NCI-H1105 (cell line): ENCODE data around the gene PIGH.
"Not testable (repeated sequence)": the region's sequence is repeated elsewhere in the genome, so short reads cannot be mapped to it uniquely, and the experiment has no call there.

Experiments
- DNase-seq: peaks from one replicate; lab custom pipeline; 2025; lab: John Stamatoyannopoulos, UW

PIGH gene

DNA sequence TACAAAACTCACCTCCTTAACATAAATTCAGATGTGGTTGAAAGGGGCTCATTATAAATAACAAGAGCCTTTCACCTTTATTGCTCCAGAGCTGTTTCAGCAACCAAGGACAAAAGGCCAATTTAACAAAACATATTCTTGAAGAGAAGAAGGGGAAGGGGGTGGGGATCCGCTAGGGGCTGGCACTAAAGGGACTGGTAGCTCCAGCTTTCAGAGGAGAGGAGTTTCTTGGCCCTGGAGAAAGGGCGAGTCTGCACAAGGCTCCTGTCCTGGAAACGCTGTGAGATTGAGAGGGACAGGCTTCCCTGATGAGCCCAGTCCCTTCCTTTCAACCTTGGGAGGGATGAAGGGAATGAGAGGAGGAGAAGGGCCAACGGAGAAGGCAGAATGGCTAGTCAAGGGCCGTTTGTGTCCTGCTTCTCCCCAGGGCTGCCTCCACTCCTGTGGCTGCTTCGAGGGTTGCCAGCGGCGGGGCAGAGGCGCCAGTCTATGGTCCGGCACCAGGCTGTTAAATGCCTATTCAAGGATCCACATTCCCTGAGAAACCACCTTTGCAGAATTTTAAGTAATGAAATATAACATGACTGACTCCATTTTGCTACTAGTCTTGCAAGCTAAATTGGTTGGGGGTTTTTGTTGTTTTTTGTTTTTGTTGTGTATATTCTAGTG, 9.7 kb upstream of the PIGH start:
- DNase-seq, result no peak

DNA sequence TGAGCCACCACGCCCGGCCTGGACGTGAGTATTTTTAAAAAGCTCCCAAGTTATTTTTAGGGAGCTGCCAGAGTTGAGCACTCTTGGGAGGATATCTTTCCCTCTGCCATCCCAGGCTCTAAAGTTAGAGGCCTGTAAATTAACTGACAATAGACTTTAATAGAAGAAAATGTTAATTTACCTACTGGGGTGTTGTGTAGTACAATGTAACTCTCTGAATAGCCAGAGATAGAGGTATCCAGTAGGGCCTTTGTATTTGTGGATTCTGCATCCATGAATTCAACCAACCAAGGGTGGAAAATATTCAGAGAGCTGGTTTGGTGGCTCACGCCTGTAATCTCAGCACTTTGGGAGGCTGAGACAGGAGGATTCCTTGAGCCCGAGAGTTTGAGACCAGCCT, 7.6 kb upstream of the PIGH start:
- no peak for DNase-seq

DNA sequence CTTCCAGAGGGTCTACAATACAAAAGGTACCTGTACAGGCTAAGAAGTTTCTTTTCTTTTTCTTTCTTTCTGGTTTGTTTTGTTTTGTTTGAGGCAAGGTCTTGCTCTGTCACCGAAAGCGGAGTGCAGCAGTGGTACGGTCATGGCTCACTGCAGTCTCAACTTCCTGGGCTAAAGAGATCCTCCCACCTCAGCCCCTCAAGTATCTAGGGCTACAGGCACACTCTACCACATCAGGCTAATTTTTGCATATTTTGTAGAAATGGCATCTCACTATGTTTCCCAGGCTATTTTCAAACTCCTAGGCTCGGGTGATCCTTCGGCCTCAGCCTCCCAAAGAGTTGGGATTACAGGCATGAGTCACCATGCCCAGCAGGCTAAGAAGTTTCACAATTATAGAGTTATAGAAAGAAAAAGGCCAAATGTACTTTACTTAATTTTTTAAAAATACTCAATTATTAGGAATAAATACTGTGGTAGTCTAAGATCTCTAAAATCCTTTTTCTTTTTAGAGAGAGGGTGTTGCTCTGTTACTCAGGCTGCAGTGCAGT, 3.0 kb upstream of the PIGH start:
- no peak for DNase-seq

DNA sequence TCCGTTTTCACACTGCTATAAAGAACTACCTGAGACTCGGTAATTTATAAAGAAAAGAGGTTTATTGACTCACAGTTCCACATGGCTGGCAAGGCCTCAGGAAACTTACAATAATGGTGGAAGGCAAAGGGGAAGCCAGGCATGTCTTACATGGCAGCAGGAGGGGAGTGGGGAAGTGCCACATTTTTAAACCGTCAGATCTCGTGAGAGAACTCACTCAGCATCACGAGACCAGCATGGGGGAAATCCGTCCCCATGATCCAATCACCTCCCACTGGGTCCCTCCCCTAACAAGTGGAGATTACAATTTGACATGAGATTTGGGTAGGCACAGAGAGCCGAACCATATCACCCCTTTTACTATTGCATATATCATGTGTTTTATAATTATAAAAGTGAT, 2.0 kb upstream of the PIGH start:
- DNase-seq, result no peak

DNA sequence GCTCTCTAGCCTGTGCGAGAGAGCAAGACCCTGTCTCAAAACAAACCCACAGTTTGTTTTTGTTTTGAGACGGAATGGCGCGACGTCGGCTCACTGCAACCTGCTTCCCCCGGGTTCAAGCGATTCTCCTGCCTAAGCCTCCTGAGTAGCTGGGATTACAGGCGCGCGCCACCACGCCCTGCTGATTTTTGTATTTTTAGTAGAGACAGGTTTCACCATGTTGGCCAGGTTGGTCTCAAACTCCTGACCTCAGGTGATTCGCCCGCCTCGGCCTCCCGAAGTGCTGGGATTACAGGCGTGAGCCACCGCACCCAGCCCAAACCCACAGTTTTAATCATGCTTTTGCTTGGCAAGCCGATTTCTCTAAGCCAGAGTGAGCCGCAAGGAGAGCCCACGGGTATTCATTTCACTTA, 500 bp upstream of the PIGH start:
- DNase-seq, result not testable (repeated sequence)

DNA sequence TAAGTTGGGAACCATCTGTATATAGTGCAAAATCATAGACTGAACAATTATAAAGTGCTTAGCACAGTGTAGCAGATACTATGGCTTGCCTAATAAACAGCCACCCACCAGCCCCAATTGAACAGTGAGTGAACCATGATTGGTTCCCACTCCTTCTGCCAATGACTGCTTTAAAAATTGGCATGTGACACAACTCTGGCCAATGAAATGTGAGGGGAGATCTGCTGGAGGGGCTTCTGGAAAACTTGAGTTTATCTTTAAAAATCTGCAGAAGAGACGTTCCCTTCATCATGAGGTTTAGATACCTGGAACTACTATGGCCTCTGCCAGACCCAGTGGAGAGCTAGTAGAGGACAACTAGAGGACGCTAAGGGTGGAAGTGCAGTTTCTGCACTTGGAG, 4.7 kb downstream of the PIGH start:
- no peak for DNase-seq

DNA sequence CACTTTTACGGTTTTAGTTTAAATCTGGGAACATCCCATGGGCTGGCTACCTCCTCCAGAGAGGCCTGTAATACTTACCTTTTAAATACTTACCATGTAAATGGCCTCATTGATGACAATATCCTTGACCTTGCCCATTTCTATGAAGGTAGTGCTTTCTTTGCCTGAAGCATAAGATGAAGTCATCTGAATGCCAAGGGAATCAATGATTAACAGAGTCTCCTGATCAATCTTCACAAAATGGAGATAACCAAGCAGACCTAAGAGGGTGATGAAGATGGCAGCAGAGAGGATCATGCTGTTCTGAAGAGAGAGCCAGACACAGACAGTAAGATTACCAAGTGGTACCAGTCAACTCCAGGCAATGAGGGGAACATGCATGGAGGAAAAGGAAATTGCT, 6.4 kb downstream of the PIGH start:
- DNase-seq, result not testable (repeated sequence)

DNA sequence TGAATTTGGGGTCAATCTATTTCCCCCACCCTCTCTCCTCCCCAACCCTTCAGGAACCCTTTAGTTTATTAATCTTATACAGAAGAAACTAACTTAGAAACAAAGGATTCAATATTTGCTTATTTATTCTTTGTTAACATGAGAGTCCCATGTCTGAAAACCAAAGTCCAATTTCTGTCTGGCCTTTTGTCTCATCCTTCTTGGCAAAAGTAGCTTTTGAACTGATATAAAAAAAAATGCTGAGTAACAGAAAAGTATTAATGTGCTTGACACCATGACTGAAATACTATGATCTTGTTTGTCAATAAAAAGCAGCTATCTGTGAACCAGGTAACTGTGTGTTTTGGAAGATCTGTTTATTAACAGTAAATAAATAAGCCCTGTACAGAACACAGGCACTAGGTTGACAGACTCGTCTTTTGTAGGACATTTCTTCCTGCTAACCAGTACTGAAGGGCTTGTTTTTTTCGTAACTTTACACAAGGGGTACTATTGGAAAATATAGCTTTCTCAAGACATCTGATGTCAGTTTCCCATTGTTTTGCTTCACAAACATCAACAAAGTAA, 10.8 kb downstream of the PIGH start:
- no peak for DNase-seq

DNA sequence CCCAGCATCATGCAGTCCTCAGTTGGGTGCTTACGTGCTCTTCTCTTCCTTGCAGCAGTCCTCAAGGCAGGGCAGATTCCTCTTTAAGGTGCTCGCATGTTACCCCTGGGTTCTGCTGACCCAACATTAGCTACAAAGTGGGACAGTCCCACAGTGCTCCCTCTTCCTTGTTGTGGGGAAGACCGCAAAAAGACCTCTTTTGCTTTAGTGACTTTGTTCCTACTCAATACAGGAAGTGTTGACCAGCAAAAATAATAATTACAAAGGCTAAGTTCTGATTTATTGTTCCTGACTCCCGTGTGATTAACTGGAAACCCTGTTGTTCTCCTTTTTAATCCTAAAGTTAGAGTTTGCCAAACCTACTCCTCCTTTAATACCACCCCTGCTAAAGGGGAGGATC, 13.7 kb downstream of the PIGH start:
- DNase-seq, result no peak

DNA sequence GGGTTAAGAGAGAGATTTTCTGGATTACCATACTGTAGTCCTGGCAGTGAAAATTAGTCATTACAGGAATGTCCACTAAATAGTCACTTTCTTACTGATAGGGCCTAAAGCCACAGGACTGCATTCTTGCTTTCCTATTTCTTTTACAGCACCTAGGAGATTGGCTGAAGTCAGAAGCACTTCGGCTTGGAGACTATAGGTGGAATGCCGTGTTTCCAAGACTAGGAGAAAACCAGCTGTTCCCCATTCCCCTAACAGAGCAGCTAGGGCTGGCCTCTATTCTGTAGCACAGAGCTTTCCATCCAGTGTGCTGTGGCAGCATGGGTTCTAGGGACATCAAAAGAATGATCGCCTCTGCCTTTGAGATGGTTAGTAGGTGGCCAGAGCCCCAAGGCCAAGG, 15.1 kb downstream of the PIGH start:
- no peak for DNase-seq

DNA sequence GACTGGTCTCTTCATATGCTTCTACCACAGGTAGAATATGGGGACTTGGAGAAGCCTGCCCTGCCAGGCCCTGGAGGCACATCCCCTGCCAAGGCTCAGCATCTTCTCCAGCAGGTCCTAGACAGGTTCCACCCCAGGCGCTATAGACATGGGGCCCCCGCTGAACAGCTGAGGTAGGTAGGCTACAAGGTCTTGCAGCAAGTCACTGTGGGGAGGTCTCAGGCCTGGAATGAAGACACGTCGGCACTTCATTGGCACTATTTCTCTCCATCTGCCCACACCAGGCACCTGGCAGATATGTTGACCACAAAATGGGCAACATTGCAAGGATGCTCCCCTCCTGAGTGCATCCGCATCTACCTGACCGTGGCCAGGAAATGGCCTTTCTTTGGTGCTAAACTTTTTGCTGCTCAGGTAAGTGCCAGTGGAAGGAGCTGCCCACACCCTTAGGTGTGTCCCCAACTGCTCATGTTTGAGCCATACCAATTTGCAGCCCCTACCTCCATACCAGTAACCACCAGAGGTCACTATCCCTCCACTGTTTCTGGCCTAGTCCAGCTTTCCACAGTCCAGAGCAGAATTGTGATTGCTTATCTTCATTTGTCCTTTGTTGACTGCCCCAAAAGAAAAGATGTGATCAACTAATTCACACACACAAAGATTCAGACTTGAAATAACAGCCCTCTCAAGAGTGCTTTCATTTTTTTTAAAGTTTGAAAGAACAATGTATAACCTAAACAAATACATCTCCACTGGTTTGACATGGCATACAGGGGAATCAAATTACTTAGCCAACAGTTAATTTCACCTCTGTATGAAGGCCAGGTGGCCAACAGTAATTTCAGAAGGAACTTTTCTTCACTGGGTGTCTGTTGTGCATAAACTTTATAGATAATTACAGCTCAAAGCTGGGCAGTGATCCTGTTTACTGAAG, 16.1 kb downstream of the PIGH start:
- DNase-seq, result peak; percentile 41

DNA sequence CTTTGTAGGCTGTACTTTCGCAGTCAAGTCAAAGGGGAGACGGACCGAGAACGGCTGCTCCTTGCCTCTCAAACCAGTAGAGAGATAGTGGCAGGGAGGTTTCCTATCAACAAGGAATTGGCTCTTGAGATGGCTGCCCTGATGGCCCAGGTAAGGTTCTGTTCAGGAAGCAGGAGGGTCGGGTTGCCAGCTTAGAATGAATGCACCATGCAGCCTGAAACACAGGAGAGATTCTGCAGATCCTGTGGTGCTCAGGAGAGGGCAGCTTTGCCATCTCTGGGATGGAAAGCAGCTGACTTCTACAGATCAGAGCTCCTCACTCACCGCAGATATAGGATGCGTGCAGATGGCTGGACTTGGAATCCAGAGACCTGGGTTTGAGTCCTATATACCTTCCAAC, 18.0 kb downstream of the PIGH start:
- DNase-seq, result no peak

DNA sequence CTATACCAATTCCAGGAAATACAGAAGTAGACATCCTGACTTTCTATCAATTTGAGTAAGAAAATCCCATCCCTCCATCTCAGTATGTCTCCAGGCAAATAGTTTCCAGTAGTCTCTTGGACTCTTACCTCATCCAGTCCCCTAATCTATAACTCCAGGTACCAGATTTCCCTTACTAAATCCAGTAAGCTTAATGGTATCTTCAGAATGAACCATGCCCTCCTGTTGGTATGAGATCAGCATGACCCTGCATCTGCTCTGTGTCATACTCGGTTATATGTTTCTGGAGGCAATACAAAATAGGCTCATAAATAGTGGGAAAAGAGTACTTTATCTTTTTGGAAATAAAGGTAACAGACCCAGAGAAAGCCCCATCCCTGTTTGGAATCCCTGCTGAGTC, 18.4 kb downstream of the PIGH start:
- no peak for DNase-seq

DNA sequence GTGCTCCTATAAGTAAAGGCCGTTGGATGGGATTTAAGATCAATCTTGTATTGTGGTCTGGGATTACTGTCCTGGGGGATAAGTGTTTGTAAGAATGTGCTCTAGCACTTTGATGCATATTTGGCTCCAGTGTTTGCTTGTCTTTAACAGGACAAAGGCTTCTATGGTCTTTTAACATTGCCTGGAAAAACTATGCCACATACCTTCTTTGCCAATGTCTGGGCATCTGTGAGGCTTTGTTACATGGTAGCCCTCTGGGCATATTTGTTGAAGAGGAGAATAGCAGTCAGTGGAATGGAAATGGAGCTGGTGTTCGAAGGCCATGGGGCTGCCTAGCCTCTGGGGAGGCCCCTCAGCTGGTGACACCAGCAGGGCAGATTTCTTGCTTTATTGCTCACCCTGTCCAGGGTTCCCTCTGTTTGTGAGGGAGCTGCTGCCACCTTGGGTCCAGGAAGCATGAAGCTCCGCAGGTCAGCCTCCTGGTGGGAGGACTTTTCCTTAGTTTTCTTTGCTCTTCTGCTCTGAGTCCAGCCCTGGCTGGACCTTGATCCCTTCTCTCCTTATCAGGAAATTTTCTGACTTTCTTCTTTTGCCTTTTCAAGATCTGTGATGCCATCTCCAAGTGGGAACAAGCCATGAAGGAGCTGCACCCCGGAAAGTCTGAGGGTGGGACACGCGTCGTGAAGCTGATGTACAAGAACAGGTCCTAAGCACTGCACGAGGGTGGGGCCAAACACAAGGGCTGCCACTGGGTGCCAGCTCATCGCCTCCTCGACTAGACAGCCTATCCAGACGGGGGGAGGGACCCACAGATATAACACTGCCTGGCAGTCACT, 19.5 kb downstream of the PIGH start:
- DNase-seq, result no peak

DNA sequence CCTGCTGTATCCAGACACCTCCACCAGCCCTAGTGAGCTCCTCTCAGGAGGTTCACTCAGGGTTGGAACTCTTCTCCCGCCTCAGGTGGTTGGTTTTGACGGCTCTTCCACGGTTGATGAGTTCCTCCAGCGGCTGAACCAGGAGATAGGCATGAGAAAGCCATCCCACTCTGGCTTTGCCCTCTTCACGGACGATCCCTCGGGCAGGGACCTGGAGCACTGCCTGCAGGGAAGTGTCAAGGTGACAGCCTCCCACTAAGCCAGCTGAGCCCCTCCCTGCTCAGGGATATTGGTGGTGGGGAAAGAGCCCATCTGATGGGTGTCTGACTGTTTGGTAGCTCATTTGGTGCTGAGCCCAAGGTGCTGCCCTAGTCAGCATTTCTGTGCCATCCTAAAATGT, 20.4 kb downstream of the PIGH start:
- no peak for DNase-seq

DNA sequence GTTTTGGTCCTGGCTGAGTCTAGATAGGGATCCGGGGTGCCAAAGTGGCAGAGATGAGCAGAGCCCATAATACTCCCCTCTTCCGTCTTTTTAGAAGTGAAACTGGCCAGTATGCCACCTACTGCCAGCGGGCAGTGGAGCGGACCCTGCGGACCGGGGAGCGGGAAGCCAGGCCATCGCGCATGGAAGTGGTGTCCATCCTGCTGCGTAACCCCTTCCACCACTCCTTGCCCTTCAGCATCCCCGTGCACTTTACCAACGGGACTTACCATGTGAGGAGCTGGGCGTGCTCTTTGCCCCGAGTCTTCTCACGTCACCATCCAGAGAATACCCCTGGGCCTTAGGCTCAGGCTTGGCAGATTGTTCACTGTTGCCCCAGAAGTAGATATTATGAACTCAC, 21.0 kb downstream of the PIGH start:
- no peak for DNase-seq

DNA sequence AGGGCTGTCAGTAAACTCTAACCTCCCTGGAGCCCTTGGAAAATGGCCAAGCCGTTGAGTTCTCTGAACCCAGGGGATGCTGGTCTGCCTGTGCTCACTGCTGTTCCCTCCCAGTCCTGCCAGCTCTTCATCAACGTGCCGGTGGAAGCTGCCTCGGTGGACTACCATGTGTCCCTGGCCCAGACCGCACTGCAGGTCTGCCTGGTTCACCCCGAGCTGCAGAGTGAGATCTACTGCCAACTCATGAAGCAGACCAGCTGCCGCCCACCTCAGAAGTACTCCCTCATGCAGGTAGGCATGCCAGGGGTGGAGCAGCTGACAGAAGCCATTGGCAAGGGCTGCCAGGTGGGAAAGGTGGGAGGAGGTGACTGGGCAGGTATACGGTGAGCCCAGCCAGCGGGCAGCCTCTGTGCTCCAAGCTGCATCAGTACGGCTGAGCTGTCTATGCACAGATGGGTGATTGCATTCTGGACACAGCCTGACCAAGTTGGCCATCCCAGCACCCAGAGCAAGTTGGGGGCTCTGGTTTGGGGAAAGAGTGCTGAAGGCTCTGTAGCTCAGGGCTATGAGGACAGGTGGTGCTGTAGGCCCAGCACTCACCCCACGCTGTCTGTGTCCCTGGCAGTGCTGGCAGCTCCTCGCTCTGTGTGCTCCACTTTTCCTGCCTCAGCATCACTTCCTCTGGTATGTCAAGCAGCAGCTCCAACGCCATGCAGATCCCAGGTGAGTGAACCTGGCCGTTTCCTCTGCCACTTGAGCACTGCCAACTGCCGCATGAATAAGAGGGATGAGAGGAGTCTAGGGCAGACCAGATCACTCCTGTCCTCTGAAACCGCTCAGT, 21.9 kb downstream of the PIGH start:
- peak; percentile 7 for DNase-seq

DNA sequence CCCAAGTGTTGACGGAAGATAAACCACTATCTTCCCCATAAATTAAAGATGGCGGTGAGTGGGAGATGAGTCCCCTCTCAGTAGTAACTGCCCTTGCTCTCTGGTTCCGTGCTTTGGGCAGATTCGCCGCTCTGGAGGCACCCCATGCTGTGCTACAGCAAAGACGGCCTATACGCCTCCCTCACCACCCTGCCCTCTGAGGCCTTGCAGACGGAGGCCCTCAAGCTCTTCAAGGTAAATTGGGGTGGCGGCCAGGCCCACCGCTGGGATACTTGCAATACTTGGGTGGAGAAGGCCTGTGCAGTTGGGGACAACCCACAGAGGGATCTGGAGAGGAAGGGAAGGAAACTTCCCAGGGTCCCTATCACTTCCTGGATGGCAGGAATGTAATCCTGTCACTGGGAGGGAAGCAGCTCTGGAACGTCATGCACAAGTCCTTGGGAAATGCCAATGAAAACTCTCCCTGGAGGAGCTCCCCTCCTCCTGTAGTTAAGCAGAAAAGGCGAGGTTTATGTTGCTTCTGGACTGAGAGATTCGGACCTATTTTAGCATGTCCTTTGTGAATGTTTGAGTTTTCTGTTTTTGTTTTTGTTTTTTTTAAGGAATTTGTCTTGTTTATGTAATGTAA, 22.8 kb downstream of the PIGH start:
- DNase-seq, result no peak

DNA sequence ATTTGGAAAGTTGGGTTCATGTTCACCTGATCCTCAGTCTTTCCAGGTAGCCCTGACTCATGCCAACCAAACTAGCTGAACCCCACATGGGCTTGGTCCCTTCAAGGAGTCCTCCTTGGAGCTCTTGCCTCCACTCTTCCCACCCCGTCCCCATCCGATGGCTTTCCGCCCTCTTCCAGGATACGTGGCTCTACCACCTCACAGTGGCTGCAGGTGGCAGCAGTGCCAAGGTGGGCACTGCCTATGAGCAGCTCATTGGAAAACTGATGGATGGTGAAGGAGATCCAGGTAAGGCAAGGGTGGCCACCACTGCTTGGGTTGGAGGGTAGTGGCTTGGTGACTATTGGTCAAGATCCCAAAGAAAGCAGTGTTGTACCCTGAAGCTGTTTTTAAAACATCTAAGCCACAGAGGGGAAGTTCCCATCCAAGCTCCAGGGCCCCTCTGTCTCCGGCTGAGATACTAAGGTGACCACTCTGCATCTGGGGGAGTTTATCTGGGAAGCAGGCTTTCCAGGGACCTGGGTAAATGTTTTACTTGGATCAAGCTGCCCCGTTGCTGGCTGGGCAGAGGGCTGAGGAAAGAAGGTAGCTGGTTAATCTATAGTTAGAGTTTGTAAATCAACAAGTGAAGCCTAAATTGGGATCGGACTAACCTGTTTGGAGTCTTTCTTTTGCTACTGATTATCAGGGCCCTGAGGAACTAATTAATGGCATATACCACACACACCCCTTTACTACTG, 23.7 kb downstream of the PIGH start:
- no peak for DNase-seq

DNA sequence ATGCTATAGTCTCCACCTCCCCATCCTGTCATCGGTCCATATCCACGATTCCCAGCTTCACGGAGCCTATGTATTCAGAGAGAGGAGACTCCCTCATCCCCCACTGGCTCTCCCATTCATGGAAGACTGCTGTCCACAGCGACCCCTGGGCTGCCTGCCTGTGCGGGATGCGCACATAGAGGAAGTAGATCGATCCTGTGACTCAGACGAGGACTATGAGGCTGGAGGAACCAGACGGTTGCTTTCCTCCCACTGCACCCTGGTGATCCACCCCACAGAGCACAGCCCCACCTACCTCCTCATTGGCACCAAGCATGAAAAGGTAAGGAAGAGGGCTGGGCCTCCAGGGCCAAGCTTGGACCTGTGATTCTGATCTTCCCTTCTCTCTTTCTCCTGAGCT, 24.4 kb downstream of the PIGH start:
- no peak for DNase-seq
